ENCODE results near the gene SHOX. TPM values are rescaled to one million over a fixed set of nuclear protein-coding genes. Genes with fewer than 3 reads are reported as not detected.

Gene SHOX
- total RNA-seq, 1 donor from 2014 or later, result not detected

Other genes with a start within 250 kb of the SHOX start
- 18.7 TPM for gene PPP2R3B, start 243.9 kb upstream of the SHOX start, total RNA-seq